IMR-90 (cell line): Measurements from ENCODE around the gene LEMD3. TPM values are rescaled to one million over a fixed set of nuclear protein-coding genes. Genes with fewer than 3 reads are reported as not detected.

Source experiments
- ATAC-seq: fragments of 200-7000 bp; cut with Tn5 transposase; 2 replicates; pipeline ENCODE4 v1.9.1; 2020; ENCODE audit warnings: low read depth, mild to moderate bottlenecking, moderate library complexity
- BruUV-seq: library from RNA; stranded (reverse); fragments of 400-500 nt; replicated peaks from 2 replicates; lab custom pipeline; 2021; lab: Mats Ljungman, UMichigan
- CTCF ChIA-PET: fragments of 300-600 bp; formaldehyde crosslinking; extraction: SDS; loops from one replicate; lab custom pipeline; 2021; ENCODE audit warnings: antibody characterized with exemption; lab: Yijun Ruan, JAX
- POLR2A ChIA-PET: fragments of 300-600 bp; sonication (Branson Sonifier 250); formaldehyde crosslinking; loops from one replicate; lab custom pipeline; 2022; ENCODE audit warnings: antibody characterized with exemption; ENCODE audit not compliant: unreplicated experiment; lab: Charles Lee
- DNase-seq: peaks from one replicate; pipeline ENCODE4 v3.0.0; 2013
- H2AFZ ChIP-seq: replicated peaks from 2 replicates; pipeline ENCODE3; 2013; ENCODE audit warnings: low read length, mild to moderate bottlenecking; ENCODE audit not compliant: poor library complexity
- H2AK5ac ChIP-seq: 2 replicates; pipeline ENCODE4 v1.6.1; 2013; ENCODE audit warnings: low read depth, low read length, inconsistent platforms
- H2AK9ac ChIP-seq: replicated peaks from 2 replicates; pipeline ENCODE3; 2013; ENCODE audit warnings: mild to moderate bottlenecking, low read depth, low read length, moderate library complexity; ENCODE audit not compliant: poor library complexity
- H2BK120ac ChIP-seq: 2 replicates; pipeline ENCODE4 v1.6.1; 2013; ENCODE audit warnings: low read depth, low read length, inconsistent platforms
- H2BK15ac ChIP-seq: 3 replicates; pipeline ENCODE4 v1.6.1; 2013; ENCODE audit warnings: low read depth, low read length, inconsistent platforms
- H2BK20ac ChIP-seq: 2 replicates; pipeline ENCODE4 v1.6.1; 2013; ENCODE audit warnings: low read depth, mild to moderate bottlenecking, inconsistent platforms, low read length, moderate library complexity
- H2BK5ac ChIP-seq: 2 replicates; pipeline ENCODE4 v1.6.1; 2013; ENCODE audit warnings: mild to moderate bottlenecking, low read depth, low read length, inconsistent platforms; ENCODE audit not compliant: poor library complexity, severe bottlenecking
- H3K14ac ChIP-seq: replicated peaks from 2 replicates; pipeline ENCODE4 v1.6.1; 2013; ENCODE audit warnings: low read depth, low read length, inconsistent platforms
- H3K18ac ChIP-seq: 2 replicates; pipeline ENCODE4 v1.6.1; 2013; ENCODE audit warnings: low read depth, low read length, control low read depth
- H3K23ac ChIP-seq: 2 replicates; pipeline ENCODE4 v1.6.1; 2013; ENCODE audit warnings: low read depth, low read length, inconsistent platforms
- H3K27ac ChIP-seq: 2 replicates; pipeline ENCODE4 v1.5.1; 2013; ENCODE audit warnings: mild to moderate bottlenecking, control low read depth, low read length; ENCODE audit not compliant: insufficient read depth
- H3K27me3 ChIP-seq: 2 replicates; pipeline ENCODE4 v1.6.1; 2013; ENCODE audit warnings: low read length; ENCODE audit not compliant: control insufficient read depth, insufficient read depth
- H3K36me3 ChIP-seq: 2 replicates; pipeline ENCODE4 v1.6.1; 2013; ENCODE audit warnings: low read length, mixed read lengths; ENCODE audit not compliant: control insufficient read depth, insufficient read depth
- H3K4ac ChIP-seq: 2 replicates; pipeline ENCODE4 v1.6.1; 2013; ENCODE audit warnings: low read depth, low read length, inconsistent platforms
- H3K4me1 ChIP-seq: 2 replicates; pipeline ENCODE4 v1.6.1; 2013; ENCODE audit warnings: low read length, mixed read lengths; ENCODE audit not compliant: control insufficient read depth, insufficient read depth
- H3K4me2 ChIP-seq: 2 replicates; pipeline ENCODE4 v1.6.1; 2013; ENCODE audit warnings: low read depth, mild to moderate bottlenecking, control low read depth, low read length, moderate library complexity
- H3K4me3 ChIP-seq: 2 replicates; pipeline ENCODE4 v1.5.1; 2013; ENCODE audit warnings: low read depth, mild to moderate bottlenecking, control low read depth, low read length, moderate library complexity; ENCODE audit not compliant: insufficient read depth
- H3K56ac ChIP-seq: 2 replicates; pipeline ENCODE4 v1.6.1; 2013; ENCODE audit warnings: low read length, inconsistent platforms; ENCODE audit not compliant: insufficient read depth; ENCODE audit errors: extremely low read depth
- H3K79me1 ChIP-seq, 2 experiments: 2 replicates each; pipeline ENCODE4 v1.6.1; 2013; ENCODE audit warnings: low read length in 2 of 2, inconsistent platforms in 1 of 2, low read depth in 1 of 2
- H3K9ac ChIP-seq: 2 replicates; pipeline ENCODE4 v1.6.1; 2013; ENCODE audit warnings: low read depth, low read length, control low read depth
- H3K9me1 ChIP-seq: 2 replicates; pipeline ENCODE4 v1.6.1; 2013; ENCODE audit warnings: low read length, inconsistent platforms; ENCODE audit not compliant: insufficient read depth
- H3K9me3 ChIP-seq: 2 replicates; pipeline ENCODE4 v1.6.1; 2013; ENCODE audit warnings: low read length; ENCODE audit not compliant: control insufficient read depth, insufficient read depth
- H4K20me1 ChIP-seq: 2 replicates; pipeline ENCODE4 v1.6.1; 2013; ENCODE audit warnings: low read length, inconsistent platforms; ENCODE audit not compliant: insufficient read depth
- H4K5ac ChIP-seq: 2 replicates; pipeline ENCODE4 v1.6.1; 2013; ENCODE audit warnings: mild to moderate bottlenecking, low read depth, low read length, control low read depth
- H4K8ac ChIP-seq, 2 experiments: 2 replicates each; pipeline ENCODE4 v1.6.1; 2013; ENCODE audit warnings: low read depth in 2 of 2, low read length in 2 of 2, control low read depth in 1 of 2, inconsistent platforms in 1 of 2
- H4K91ac ChIP-seq: 2 replicates; pipeline ENCODE4 v1.6.1; 2013; ENCODE audit warnings: low read depth, low read length, inconsistent platforms; ENCODE audit not compliant: insufficient read depth
- CHD1 ChIP-seq: IDR thresholded peaks from 2 replicates; pipeline ENCODE4 v1.6.1; 2012; ENCODE audit warnings: low read depth, low read length, improper control_type of control experiment
- CTCF ChIP-seq: conservative IDR thresholded peaks from 2 replicates; pipeline ENCODE4 v1.5.1; 2012; ENCODE audit warnings: mild to moderate bottlenecking, low read depth, low read length, improper control_type of control experiment
- NFE2L2 ChIP-seq: fragments of 150-350 bp; IDR thresholded peaks from 2 replicates; pipeline ENCODE4 v1.6.1; 2016; ENCODE audit warnings: low read depth, mild to moderate bottlenecking, low read length
- dilution Hi-C: fragments of 300-500 bp; cut with HindIII; formaldehyde crosslinking; loops from one replicate; pipeline ENCODE4 v1.14.3; 2018; ENCODE audit warnings: low sequenced_read_pairs; ENCODE audit not compliant: unreplicated experiment
- in situ Hi-C: fragments of 300-500 bp; cut with MboI; formaldehyde crosslinking; loops from 3 replicates; pipeline ENCODE4 v1.14.3; 2019; ENCODE audit warnings: low sequenced_read_pairs, inconsistent platforms, mixed read lengths
- intact Hi-C: fragments of 100-400 bp; cut with micrococcal nuclease; formaldehyde crosslinking; loops from 2 replicates; pipeline ENCODE4 v1.10.0; 2022
- polyA plus RNA-seq, 3 experiments: library from polyadenylated mRNA; depleted of rRNA; stranded (reverse); fragments of >200 nt; gene quantifications; 2 replicates each; pipeline ENCODE4 v1.2.3, GENCODE V29; 2012; ENCODE audit warnings: low replicate concordance in 1 of 3
- total RNA-seq: library from RNA; depleted of rRNA; stranded (reverse); fragments of >200 nt; gene quantifications from 2 replicates; pipeline ENCODE4 v1.2.3, GENCODE V29; 2012
- TF ChIP-seq, protein P1 (sequence below): fragments of 150-350 bp; IDR thresholded peaks from 2 replicates; pipeline ENCODE4 v1.6.1; 2016; ENCODE audit warnings: low read depth, mild to moderate bottlenecking, low read length, moderate library complexity, borderline replicate concordance
- TF ChIP-seq, protein P2 (sequence below): fragments of 150-350 bp; IDR thresholded peaks from 2 replicates; pipeline ENCODE4 v1.6.1; 2017; ENCODE audit warnings: mild to moderate bottlenecking, antibody characterized with exemption, low read length, low read depth

The LEMD3 gene
- total and polyA plus RNA-seq, 2 of the 4 experiments (the other 2 are of a cell fraction), result 5.5 to 9.9 TPM

DNA sequence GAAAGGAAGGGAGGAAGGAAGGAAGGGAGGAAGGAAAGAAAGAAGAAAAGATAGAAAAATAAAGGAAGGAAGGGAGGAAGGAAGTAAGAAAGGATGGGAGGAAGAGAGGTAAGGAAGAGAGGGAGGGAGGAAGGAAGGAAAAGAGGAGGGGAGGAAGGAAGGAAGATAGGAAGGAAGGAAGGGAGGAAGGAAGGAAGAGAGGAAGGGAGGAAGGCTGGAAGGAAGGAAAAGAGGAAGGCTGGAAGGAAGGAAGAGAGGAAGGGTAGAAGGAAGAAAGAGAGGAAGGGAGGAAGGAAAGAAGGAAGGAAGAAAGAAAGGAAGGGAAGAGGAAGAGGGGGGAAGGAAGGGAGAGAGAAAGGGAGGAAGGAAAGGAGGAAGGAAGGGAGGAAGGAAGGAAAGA, 35.5 kb upstream of the LEMD3 start:
- Histone ChIP-seq H4K91ac (no peak overlapping the region), H3K36me3 (no peaks in the 10 kb centered on the region), H2BK20ac (no peak overlapping the region), H3K4me1 (no peaks in the 10 kb centered on the region), H2BK5ac (no peak overlapping the region), H4K5ac (no peak overlapping the region), H3K18ac (no peak overlapping the region), H3K9me1 (no peaks in the 10 kb centered on the region), H2AFZ (no peak overlapping the region), H3K9me3 (no peaks in the 10 kb centered on the region), H3K27me3 (peaks cover 14% of the 10 kb centered on the region; the same call in 1 of the 2 replicates), H3K14ac (no peak overlapping the region), H2AK9ac (no peak overlapping the region), H2BK15ac (no peak overlapping the region), H2AK5ac (no peak overlapping the region), H2BK120ac (no peak overlapping the region), H3K4me2 (no peak overlapping the region), H4K8ac (no peak overlapping the region), H3K79me1 (no peaks in the 10 kb centered on the region), H3K4ac (no peak overlapping the region), H4K20me1 (no peaks in the 10 kb centered on the region), H3K27ac (no peak overlapping the region), H3K56ac (no peak overlapping the region), H3K23ac (no peak overlapping the region), H3K9ac (no peak overlapping the region), H3K4me3 (no peak overlapping the region)
- ChIA-PET CTCF (no interaction called here), POLR2A (no interaction called here)
- intact Hi-C loops (no loop called here), in situ Hi-C loops (no loop called here), dilution Hi-C loops (no loop called here)
- TF ChIP-seq, protein P1, sequence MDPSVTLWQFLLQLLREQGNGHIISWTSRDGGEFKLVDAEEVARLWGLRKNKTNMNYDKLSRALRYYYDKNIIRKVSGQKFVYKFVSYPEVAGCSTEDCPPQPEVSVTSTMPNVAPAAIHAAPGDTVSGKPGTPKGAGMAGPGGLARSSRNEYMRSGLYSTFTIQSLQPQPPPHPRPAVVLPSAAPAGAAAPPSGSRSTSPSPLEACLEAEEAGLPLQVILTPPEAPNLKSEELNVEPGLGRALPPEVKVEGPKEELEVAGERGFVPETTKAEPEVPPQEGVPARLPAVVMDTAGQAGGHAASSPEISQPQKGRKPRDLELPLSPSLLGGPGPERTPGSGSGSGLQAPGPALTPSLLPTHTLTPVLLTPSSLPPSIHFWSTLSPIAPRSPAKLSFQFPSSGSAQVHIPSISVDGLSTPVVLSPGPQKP, result no peak
- TF ChIP-seq, protein P2, sequence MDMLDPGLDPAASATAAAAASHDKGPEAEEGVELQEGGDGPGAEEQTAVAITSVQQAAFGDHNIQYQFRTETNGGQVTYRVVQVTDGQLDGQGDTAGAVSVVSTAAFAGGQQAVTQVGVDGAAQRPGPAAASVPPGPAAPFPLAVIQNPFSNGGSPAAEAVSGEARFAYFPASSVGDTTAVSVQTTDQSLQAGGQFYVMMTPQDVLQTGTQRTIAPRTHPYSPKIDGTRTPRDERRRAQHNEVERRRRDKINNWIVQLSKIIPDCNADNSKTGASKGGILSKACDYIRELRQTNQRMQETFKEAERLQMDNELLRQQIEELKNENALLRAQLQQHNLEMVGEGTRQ, result no peak
- TF ChIP-seq CHD1 (no peak), CTCF (no peak), NFE2L2 (no peak)
- ATAC-seq (no peak), DNase-seq (no peak)
- BruUV-seq, result no TSS peak
